Fibroblast of pulmonary artery (primary cell): ENCODE measurements around the gene TGM5.

Source experiments
- DNase-seq: peaks from one replicate; pipeline ENCODE4 v3.0.0-alpha.2; 2010; ENCODE audit warnings: low read depth
- H3K4me3 ChIP-seq: replicated peaks from 2 replicates; pipeline ENCODE4 v1.5.1; 2011; ENCODE audit warnings: low read depth, mild to moderate bottlenecking, control low read depth, low read length, moderate library complexity
- TF ChIP-seq, protein P1 (sequence below): IDR thresholded peaks from 2 replicates; pipeline ENCODE4 v1.5.1; 2011; ENCODE audit warnings: mild to moderate bottlenecking, control low read depth, low read length, inconsistent platforms; ENCODE audit errors: missing control alignments

TGM5 gene, protein sequence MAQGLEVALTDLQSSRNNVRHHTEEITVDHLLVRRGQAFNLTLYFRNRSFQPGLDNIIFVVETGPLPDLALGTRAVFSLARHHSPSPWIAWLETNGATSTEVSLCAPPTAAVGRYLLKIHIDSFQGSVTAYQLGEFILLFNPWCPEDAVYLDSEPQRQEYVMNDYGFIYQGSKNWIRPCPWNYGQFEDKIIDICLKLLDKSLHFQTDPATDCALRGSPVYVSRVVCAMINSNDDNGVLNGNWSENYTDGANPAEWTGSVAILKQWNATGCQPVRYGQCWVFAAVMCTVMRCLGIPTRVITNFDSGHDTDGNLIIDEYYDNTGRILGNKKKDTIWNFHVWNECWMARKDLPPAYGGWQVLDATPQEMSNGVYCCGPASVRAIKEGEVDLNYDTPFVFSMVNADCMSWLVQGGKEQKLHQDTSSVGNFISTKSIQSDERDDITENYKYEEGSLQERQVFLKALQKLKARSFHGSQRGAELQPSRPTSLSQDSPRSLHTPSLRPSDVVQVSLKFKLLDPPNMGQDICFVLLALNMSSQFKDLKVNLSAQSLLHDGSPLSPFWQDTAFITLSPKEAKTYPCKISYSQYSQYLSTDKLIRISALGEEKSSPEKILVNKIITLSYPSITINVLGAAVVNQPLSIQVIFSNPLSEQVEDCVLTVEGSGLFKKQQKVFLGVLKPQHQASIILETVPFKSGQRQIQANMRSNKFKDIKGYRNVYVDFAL

GRCh38 chr15:43266834-43267233, at the start of gene TGM5:
TGM5 (minus strand) TSS chr15:43266928; CDS start chr15:43266849, 79 bp downstream.
- no peak within 1 kb of the TSS for H3K4me3 ChIP-seq
- no peak for DNase-seq
- TF ChIP-seq, protein P1, sequence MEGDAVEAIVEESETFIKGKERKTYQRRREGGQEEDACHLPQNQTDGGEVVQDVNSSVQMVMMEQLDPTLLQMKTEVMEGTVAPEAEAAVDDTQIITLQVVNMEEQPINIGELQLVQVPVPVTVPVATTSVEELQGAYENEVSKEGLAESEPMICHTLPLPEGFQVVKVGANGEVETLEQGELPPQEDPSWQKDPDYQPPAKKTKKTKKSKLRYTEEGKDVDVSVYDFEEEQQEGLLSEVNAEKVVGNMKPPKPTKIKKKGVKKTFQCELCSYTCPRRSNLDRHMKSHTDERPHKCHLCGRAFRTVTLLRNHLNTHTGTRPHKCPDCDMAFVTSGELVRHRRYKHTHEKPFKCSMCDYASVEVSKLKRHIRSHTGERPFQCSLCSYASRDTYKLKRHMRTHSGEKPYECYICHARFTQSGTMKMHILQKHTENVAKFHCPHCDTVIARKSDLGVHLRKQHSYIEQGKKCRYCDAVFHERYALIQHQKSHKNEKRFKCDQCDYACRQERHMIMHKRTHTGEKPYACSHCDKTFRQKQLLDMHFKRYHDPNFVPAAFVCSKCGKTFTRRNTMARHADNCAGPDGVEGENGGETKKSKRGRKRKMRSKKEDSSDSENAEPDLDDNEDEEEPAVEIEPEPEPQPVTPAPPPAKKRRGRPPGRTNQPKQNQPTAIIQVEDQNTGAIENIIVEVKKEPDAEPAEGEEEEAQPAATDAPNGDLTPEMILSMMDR = no peak

GRCh38 chr15:43314171-43314570, 47.4 kb upstream of the TGM5 start:
- DNase-seq = peak; percentile 14
- TF ChIP-seq, protein P1 = no peak
- no peak overlapping the region for H3K4me3 ChIP-seq

DNA sequence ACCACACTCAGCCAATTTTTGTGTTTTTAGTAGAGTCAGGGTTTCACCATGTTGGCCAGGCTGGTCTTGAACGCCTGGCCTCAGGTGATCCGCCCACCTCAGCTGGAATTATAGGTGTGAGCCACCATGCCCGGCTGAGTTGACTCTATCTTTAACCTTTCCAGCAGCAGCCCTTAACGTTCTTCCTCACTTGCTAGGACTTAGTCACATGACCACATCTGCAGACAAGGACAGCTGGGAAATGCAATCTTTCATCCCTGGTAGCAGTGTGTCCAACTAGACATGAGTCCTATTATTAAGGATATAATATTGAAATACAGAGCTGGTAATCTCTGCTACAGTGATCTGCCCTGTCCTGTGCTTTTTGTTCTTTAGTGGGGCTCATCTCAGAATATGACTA, 45.6 kb upstream of the TGM5 start:
- TF ChIP-seq, protein P1 = no peak
- H3K4me3 ChIP-seq = no peak overlapping the region
- no peak for DNase-seq

DNA sequence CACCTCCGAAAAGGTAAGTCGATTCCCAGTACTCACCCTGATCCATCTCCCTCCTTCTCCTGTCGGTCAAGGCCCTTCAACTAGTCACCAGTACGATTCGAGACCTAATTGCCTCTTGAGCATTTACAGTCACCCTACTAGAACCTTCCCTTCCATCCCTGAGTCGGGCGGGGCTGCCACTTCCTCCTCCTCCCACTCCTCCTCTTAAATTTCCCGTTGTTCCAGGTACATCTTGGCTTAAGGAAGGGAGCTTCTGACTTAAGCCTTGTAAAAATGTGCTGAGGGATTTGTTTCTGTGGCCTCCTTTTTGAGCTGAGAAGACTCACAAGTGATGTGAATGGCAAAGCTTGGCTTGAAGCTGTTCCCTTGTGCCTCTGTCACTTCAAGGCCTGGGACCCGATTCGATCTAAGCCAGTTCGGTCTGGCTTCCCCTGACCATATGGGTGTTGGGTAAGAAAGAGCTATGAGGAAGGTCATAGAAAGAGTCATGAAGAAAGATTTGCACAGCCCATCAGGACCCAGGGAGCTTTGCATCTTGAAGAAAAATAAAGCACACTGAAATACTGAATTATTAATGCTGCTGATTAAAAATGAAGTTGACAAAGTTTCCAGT, 35.6 kb upstream of the TGM5 start, which contains the start of gene TGM7:
TSS of gene TGM7 (minus strand) at position 51 of the 613 bp plus-strand sequence.
- no peak within 1 kb of the TSS for H3K4me3 ChIP-seq

GRCh38 chr15:43299884-43300283, 33.2 kb upstream of the TGM5 start:
- no peak overlapping the region for H3K4me3 ChIP-seq
- no peak for DNase-seq
- TF ChIP-seq, protein P1 = no peak

More for the DNA sequence above, 35.6 kb upstream of the TGM5 start, which contains the start of gene TGM7:
- TF ChIP-seq, protein P1 = no peak
- no peak for DNase-seq

DNA sequence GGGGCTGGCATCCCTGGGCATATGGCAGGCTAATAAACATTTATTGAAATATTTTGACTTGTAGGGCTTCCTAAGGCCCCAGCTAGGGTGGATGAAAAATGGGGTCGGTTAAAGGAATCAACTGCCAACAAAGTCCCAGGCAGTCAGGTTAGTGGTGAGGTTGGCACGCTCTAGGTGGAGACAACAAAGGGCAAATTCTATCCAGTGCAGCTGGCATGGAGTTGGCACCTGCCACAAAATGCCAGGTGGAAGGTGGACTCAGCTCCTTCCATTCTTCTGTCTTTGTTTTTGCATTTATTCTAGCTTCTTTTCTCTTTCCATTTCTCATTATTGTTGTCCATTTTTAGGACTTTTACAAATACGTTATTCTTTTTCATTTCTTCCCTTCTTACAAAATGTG, 32.7 kb upstream of the TGM5 start:
- DNase-seq = no peak
- H3K4me3 ChIP-seq = no peak overlapping the region
- TF ChIP-seq, protein P1 = no peak
